Measurements from ENCODE around the gene ACER2. TPM values are rescaled to one million over a fixed set of nuclear protein-coding genes. Genes with fewer than 3 reads are reported as not detected.

The ACER2 gene
- total and polyA plus RNA-seq, 2 donors (not counting 1 experiment from before 2014, with no cell fraction given) = 1.2 to 4.5 TPM

DNA sequence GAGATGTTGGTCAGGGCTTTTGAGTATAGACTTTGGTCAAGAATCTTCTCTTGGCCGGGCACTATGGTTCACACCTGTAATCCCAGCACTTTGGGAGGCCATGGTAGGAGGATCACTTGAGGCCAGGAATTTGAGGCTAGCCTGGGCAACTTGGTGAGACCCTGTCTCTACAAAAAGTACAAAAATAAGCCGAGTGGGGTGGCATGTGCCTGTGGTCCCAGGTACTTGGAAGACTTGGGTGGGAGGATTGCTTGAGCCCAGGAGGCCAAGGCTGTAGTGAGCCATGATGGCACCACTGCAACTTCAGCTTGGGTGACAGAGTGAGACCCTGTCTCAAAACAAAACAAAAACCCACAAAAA lies 57.5 kb downstream of the ACER2 start:
- no peak for TF ChIP-seq EZH2 (IDR thresholded peaks at IDR 0.05; ENCODE audit: low read length, missing control alignments)
- TF ChIP-seq CTCF (conservative IDR thresholded peaks at IDR 0.05 in 1 of 2, IDR thresholded peaks at IDR 0.05 in 1 of 2; ENCODE audit: low read depth in 1 of 2, low read length in 2 of 2) = no peak
- no peaks in the 10 kb centered on the region for H3K9me3 ChIP-seq (ENCODE audit: control insufficient read depth, insufficient read depth, low read depth, low read length)
- H3K4me1 ChIP-seq (ENCODE audit: control insufficient read depth, extremely low read depth, insufficient read depth, low read length) = peaks cover 2% of the 10 kb centered on the region
- no peaks in the 10 kb centered on the region for H3K79me2 ChIP-seq (ENCODE audit: control insufficient read depth, insufficient read depth, low read length)
- H3K9ac ChIP-seq (ENCODE audit: insufficient read depth, low read length) = no peak overlapping the region
- H2AFZ ChIP-seq (ENCODE audit: low read length) = no peak overlapping the region
- H3K4me3 ChIP-seq (replicated peaks in 1 of 4; ENCODE audit: control extremely low read depth in 1 of 4, insufficient read depth in 1 of 4, low read depth in 3 of 4, low read length in 4 of 4) = no peak overlapping the region
- H3K36me3 ChIP-seq (ENCODE audit: control insufficient read depth, insufficient read depth, low read length) = no peaks in the 10 kb centered on the region
- no peaks in the 10 kb centered on the region for H4K20me1 ChIP-seq (ENCODE audit: control insufficient read depth, extremely low read depth, insufficient read depth, low read length)
- no peak for DNase-seq (ENCODE audit: low read depth in 2 of 2)
- H3K4me2 ChIP-seq (ENCODE audit: extremely low read depth, insufficient read depth, low read length) = no peak overlapping the region
- no peak overlapping the region for H3K27ac ChIP-seq (ENCODE audit: insufficient read depth, low read length)
- H3K27me3 ChIP-seq (ENCODE audit: control insufficient read depth, insufficient read depth, low read length) = peaks cover 5% of the 10 kb centered on the region

GRCh38 chr9:19469271-19469670 lies 60.5 kb downstream of the ACER2 start:
- Histone ChIP-seq H4K20me1 (ENCODE audit: control insufficient read depth, extremely low read depth, insufficient read depth, low read length) (no peaks in the 10 kb centered on the region), H3K4me3 (replicated peaks in 1 of 4; ENCODE audit: control extremely low read depth in 1 of 4, insufficient read depth in 1 of 4, low read depth in 3 of 4, low read length in 4 of 4) (no peak overlapping the region), H3K27ac (ENCODE audit: insufficient read depth, low read length) (no peak overlapping the region), H3K36me3 (ENCODE audit: control insufficient read depth, insufficient read depth, low read length) (no peaks in the 10 kb centered on the region), H3K4me2 (ENCODE audit: extremely low read depth, insufficient read depth, low read length) (no peak overlapping the region), H3K9me3 (ENCODE audit: control insufficient read depth, insufficient read depth, low read depth, low read length) (no peaks in the 10 kb centered on the region), H2AFZ (ENCODE audit: low read length) (no peak overlapping the region), H3K79me2 (ENCODE audit: control insufficient read depth, insufficient read depth, low read length) (no peaks in the 10 kb centered on the region), H3K4me1 (ENCODE audit: control insufficient read depth, extremely low read depth, insufficient read depth, low read length) (peaks cover 5% of the 10 kb centered on the region), H3K9ac (ENCODE audit: insufficient read depth, low read length) (no peak overlapping the region), H3K27me3 (ENCODE audit: control insufficient read depth, insufficient read depth, low read length) (peaks cover 13% of the 10 kb centered on the region)
- no peak for DNase-seq (ENCODE audit: low read depth in 2 of 2)
- TF ChIP-seq CTCF (conservative IDR thresholded peaks at IDR 0.05 in 1 of 2, IDR thresholded peaks at IDR 0.05 in 1 of 2; ENCODE audit: low read depth in 1 of 2, low read length in 2 of 2) (no peak), EZH2 (IDR thresholded peaks at IDR 0.05; ENCODE audit: low read length, missing control alignments) (no peak)

- DNase-seq (ENCODE audit: low read depth in 2 of 2) = peak in 1 of 2 donors; percentile 20
- H3K9ac ChIP-seq (ENCODE audit: insufficient read depth, low read length) = no peak overlapping the region
- H3K4me3 ChIP-seq (replicated peaks in 1 of 4; ENCODE audit: control extremely low read depth in 1 of 4, insufficient read depth in 1 of 4, low read depth in 3 of 4, low read length in 4 of 4) = no peak overlapping the region
- H3K27ac ChIP-seq (ENCODE audit: insufficient read depth, low read length) = no peak overlapping the region
- no peaks in the 10 kb centered on the region for H3K79me2 ChIP-seq (ENCODE audit: control insufficient read depth, insufficient read depth, low read length)
- H3K4me2 ChIP-seq (ENCODE audit: extremely low read depth, insufficient read depth, low read length) = no peak overlapping the region
- TF ChIP-seq CTCF (conservative IDR thresholded peaks at IDR 0.05 in 1 of 2, IDR thresholded peaks at IDR 0.05 in 1 of 2; ENCODE audit: low read depth in 1 of 2, low read length in 2 of 2) = no peak
- TF ChIP-seq EZH2 (IDR thresholded peaks at IDR 0.05; ENCODE audit: low read length, missing control alignments) = no peak
- H3K36me3 ChIP-seq (ENCODE audit: control insufficient read depth, insufficient read depth, low read length) = no peaks in the 10 kb centered on the region
- no peak overlapping the region for H2AFZ ChIP-seq (ENCODE audit: low read length)
- H3K27me3 ChIP-seq (ENCODE audit: control insufficient read depth, insufficient read depth, low read length) = peaks cover 13% of the 10 kb centered on the region
- H3K9me3 ChIP-seq (ENCODE audit: control insufficient read depth, insufficient read depth, low read depth, low read length) = no peaks in the 10 kb centered on the region
- H3K4me1 ChIP-seq (ENCODE audit: control insufficient read depth, extremely low read depth, insufficient read depth, low read length) = peaks cover 4% of the 10 kb centered on the region
- H4K20me1 ChIP-seq (ENCODE audit: control insufficient read depth, extremely low read depth, insufficient read depth, low read length) = no peaks in the 10 kb centered on the region
These were observed 61.8 kb downstream of the ACER2 start for GRCh38 chr9:19470567-19470966.

All from fibroblast of lung (primary cell).